T1000 (cell line): ENCODE results near the gene ADARB2.

Experiments
- DNase-seq: peaks from one replicate; lab custom pipeline; 2025; ENCODE audit warnings: mixed read lengths; lab: John Stamatoyannopoulos, UW

ADARB2 gene

GRCh38 chr10:1394155-1394912, 343.0 kb downstream of the ADARB2 start:
- DNase-seq: no peak

GRCh38 chr10:1393481-1393880, 343.8 kb downstream of the ADARB2 start:
- no peak for DNase-seq

GRCh38 chr10:1392127-1392526, 345.2 kb downstream of the ADARB2 start:
- DNase-seq: no peak

GRCh38 chr10:1390200-1390599, 347.1 kb downstream of the ADARB2 start:
- no peak for DNase-seq

GRCh38 chr10:1384026-1384425, 353.3 kb downstream of the ADARB2 start:
- no peak for DNase-seq

GRCh38 chr10:1382711-1383110, 354.6 kb downstream of the ADARB2 start:
- no peak for DNase-seq

- no peak for DNase-seq
Observed at GRCh38 chr10:1381339-1381738, 356.0 kb downstream of the ADARB2 start.

- no peak for DNase-seq
Observed at GRCh38 chr10:1380088-1380671, 357.1 kb downstream of the ADARB2 start.

GRCh38 chr10:1379601-1380000, 357.7 kb downstream of the ADARB2 start:
- DNase-seq: no peak

GRCh38 chr10:1378473-1378872, 358.9 kb downstream of the ADARB2 start:
- DNase-seq: no peak

- no peak for DNase-seq
Observed at GRCh38 chr10:1377740-1378397, 359.5 kb downstream of the ADARB2 start.

GRCh38 chr10:1377231-1377630, 360.1 kb downstream of the ADARB2 start:
- DNase-seq: no peak

- no peak for DNase-seq
Observed at GRCh38 chr10:1376384-1376945, 360.9 kb downstream of the ADARB2 start.

- no peak for DNase-seq
Observed at GRCh38 chr10:1375346-1376170, 361.8 kb downstream of the ADARB2 start.

GRCh38 chr10:1374511-1375345, 362.6 kb downstream of the ADARB2 start:
- no peak for DNase-seq

GRCh38 chr10:1373287-1373686, 364.0 kb downstream of the ADARB2 start:
- no peak for DNase-seq

GRCh38 chr10:1372212-1372611, 365.1 kb downstream of the ADARB2 start:
- DNase-seq: no peak

GRCh38 chr10:1370298-1370697, 367.0 kb downstream of the ADARB2 start:
- no peak for DNase-seq

GRCh38 chr10:1369665-1370064, 367.7 kb downstream of the ADARB2 start:
- no peak for DNase-seq

GRCh38 chr10:1369197-1369596, 368.1 kb downstream of the ADARB2 start:
- DNase-seq: no peak

GRCh38 chr10:1368842-1369171, 368.5 kb downstream of the ADARB2 start:
- DNase-seq: no peak
